COLO829 (cell line): ENCODE data around the gene NTSR1.

ENCODE experiments used
- DNase-seq: peaks from one replicate; pipeline ENCODE4 v3.0.0; 2012; ENCODE audit warnings: low spot score

Gene NTSR1

DNA sequence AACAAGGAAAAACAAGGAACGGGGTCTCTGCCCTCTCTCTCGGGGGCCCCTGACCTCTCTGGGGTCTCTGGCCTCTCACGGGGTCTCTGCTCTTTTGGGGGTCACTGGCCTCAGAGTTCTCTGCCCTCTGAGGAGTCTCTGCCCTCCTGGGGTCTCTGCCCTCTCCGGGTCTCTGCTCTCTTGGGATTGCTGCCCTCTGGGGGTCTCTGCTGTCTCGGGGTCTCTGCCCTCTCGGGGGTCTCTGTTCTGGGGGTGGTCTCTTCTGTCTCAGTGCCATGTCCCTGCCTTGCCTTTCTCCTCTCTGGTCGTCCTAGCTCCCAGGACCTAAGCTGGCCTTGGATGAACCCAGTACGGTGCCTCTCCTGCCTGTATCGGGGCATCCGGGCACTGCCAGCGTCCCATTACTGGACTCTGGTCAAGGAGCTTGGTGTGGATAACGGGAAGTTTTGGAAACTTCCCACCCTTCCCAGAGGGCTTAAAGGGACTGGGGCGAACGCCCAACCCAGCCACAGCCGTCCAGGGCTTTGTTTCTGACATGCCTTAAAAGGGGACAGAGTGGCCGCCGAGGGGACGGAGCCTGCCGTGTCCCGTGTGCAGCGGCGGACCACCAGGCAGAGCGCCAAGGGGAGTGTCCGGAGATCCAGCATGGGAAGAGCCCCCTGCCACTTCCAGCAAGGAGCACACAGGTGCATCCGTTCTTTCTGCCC is 62.9 kb downstream of the NTSR1 start:
- no peak for DNase-seq

DNA sequence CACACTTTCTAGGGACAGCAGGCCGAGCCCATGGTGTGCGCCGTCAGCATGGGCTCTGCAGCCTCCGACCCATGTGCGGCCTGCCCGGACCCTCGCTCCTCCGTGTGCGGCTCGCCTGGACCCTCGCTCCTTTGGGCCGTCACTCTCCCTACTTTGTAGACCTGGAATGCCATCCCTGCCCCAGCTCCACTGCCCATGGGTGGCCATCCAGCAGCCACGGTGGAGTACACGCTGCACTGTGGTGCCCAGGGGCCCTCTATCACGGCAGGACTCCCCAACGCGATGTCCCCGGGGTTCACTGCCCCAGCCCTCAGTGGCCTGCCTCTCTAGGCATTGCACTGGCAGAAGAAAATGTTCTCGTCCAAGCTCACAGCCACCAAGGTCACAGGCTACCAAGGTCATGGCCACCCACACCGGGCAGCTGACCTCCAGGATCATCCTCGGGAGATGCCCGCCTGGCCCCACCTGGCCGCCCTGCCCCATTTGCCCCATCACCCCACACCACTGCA is 63.5 kb downstream of the NTSR1 start:
- DNase-seq = no peak

DNA sequence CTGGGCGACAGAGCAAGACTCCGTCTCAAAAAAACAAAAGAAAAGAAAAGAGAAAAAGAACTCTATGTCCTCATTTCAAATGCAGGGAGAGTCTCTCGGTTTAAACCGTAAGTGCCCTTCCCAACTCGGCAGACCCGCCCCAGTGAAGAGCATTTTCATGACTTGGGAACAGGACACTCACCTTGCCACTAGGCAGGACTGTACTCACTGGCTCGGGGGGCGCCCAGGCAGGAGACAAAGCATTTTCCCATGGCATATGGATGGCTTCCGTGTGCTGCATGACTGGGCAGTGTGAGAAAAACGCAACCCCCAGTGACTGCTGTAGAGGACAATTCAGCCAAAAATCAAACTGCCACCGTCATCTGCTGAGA is 64.0 kb downstream of the NTSR1 start:
- DNase-seq = no peak

GRCh38 chr20:62772990-62773844 is 64.6 kb downstream of the NTSR1 start:
- no peak for DNase-seq

DNA sequence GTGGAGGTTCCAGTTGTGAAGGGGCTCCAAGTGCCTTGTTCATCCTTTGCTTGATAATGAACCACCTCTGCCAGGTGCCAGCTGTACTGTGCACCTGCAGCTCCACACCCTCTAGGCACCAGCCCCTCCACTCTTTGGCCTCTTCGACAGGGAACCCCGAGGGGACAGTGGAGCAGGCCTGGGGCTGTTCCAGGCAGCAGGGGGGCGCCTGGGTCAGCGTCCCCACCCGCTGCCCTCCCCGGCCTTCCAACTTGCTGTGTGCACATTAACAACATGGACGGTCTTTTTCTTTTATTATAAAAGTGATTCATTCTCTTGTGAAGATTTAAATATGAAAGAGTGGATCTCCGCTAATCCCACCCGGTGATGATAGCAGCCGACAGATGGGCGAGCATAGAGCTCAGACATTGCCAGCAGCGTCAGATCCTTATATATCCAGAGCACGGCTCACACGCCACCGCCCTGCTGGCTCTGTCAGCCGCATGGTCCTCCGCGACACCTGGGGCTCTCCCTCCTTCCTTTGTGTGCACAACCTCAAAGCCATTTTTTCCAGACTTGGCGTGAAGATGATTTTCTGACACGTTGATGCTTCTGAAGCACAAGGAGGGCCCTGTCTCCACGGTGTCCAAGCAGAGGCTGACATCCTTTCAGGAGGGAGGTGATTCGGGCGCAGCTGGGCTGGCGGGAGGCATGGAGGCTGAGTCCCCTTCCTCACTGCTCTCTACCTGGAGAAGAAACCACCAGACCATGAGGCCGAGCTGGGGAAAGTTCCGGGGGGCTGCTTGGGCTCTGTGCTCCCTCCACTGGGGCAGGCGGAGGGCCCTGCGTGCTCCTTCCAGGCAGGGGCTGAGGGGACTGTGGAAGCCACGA is 65.4 kb downstream of the NTSR1 start:
- DNase-seq = no peak

- no peak for DNase-seq
Observed at GRCh38 chr20:62774762-62775161, 66.1 kb downstream of the NTSR1 start.

DNA sequence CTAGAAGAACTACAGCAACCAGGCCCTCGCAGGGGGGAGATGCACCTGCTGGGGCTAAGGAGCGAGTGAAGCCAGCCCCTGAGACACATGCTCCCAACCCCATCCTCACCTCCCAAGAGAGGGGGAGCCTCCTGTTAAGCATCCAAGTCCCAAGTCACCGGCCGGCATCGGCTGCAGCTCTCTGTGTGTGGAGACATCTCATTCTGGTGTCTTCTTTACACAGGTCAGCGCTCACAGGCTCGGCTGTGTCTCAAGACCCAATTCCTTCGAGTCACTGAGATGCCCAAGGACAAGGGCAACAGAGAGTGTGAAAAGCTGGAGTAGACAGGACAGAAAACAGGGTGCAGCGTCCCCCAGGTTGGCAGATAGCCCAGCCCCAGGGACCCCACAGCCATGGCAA is 66.6 kb downstream of the NTSR1 start:
- no peak for DNase-seq

GRCh38 chr20:62776035-62776691 is 67.5 kb downstream of the NTSR1 start:
- no peak for DNase-seq

GRCh38 chr20:62776692-62777527 is 68.3 kb downstream of the NTSR1 start:
- DNase-seq = peak; percentile 69

DNA sequence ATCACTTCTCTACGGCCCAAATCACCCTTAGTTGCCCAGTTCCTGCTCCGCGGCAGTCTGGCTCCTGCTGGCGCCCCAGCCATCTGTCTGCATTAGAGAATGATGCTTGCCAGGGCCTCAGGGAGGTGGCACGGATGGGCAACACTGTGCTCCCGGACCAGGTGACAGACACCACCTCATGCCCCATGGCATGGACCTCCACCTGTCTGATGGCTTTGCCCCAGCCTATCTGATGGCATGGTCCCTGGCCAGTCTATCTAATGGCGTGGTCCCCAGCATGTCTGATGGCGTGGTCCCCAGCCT is 68.8 kb downstream of the NTSR1 start:
- DNase-seq = no peak

DNA sequence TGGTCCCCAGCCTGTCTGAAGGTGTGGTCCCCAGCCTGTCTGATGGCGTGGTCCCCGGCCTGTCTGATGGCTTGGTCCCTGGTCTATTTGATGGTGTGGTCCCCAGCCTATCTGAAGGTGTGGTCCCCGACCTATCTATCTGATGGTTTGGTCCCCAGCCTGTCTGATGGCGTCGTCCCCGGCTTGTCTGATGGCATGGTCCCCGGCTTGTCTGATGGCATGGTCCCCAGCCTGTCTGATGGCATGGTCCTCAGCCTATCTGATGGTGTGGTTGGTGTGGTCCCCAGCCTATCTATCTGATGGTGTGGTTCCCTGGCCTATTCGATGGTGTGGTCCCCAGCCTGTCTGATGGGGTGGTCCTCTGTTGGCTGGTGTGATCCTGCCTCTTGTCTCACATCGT is 69.4 kb downstream of the NTSR1 start:
- DNase-seq = no peak

GRCh38 chr20:62778601-62779416 is 70.2 kb downstream of the NTSR1 start:
- DNase-seq = no peak

GRCh38 chr20:62779417-62779685 is 70.7 kb downstream of the NTSR1 start:
- DNase-seq = no peak

GRCh38 chr20:62780204-62780603 is 71.6 kb downstream of the NTSR1 start:
- DNase-seq = no peak

GRCh38 chr20:62780696-62781095 is 72.1 kb downstream of the NTSR1 start:
- no peak for DNase-seq

GRCh38 chr20:62782149-62782892 is 73.7 kb downstream of the NTSR1 start:
- DNase-seq = no peak

DNA sequence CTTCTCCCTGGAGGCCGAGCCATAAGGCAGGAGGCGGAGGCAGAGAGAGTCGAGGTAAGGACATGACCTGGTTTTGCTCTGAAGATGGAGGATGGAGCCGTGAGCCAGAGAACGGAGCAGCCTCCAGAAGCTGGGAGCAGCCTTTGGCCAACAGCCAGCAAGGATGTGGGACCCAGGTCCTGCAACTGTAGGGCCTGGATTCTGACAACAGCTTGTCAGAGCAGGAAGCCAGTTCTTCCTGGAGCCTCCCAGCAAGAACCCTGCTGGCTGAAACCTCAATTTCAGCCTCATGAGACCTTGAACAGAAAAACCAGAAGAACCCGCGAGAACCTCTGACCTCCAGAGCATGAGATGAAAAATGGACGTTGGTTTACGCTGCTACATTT is 74.2 kb downstream of the NTSR1 start:
- DNase-seq = no peak

GRCh38 chr20:62784497-62784896 is 75.9 kb downstream of the NTSR1 start:
- DNase-seq = no peak

GRCh38 chr20:62785393-62785792 is 76.8 kb downstream of the NTSR1 start:
- no peak for DNase-seq

GRCh38 chr20:62786157-62786556 is 77.5 kb downstream of the NTSR1 start:
- DNase-seq = no peak
